Measurements from ENCODE around the gene MEGF9. TPM values are rescaled to one million over a fixed set of nuclear protein-coding genes. Genes with fewer than 3 reads are reported as not detected.
"Not testable (repeated sequence)": the region's sequence is repeated elsewhere in the genome, so short reads cannot be mapped to it uniquely, and the experiment has no call there.

The MEGF9 gene
- total RNA-seq, 3 donors from 2014 or later = 6.3 to 16.7 (median 9.3) TPM

GRCh38 chr9:120559546-120559945 is 154.7 kb downstream of the MEGF9 start:
- intact Hi-C loops (cut with DNase I, micrococcal nuclease) = no loop called here
- ATAC-seq (no peak), DNase-seq (no peak)
- Histone ChIP-seq H3K36me3 (ENCODE audit: low read depth) (no peaks in the 10 kb centered on the region), H3K4me3 (no peak overlapping the region), H3K9me3 (no peaks in the 10 kb centered on the region), H3K4me1 (ENCODE audit: low read depth) (no peaks in the 10 kb centered on the region)
- no peak for TF ChIP-seq CTCF (IDR thresholded peaks at IDR 0.05)

GRCh38 chr9:120558454-120558853 is 155.8 kb downstream of the MEGF9 start:
- Histone ChIP-seq H3K4me1 (ENCODE audit: low read depth) (no peaks in the 10 kb centered on the region), H3K4me3 (no peak overlapping the region), H3K9me3 (no peaks in the 10 kb centered on the region), H3K36me3 (ENCODE audit: low read depth) (no peaks in the 10 kb centered on the region)
- ATAC-seq = no peak
- no peak for TF ChIP-seq CTCF (IDR thresholded peaks at IDR 0.05)
- intact Hi-C loops (cut with DNase I, micrococcal nuclease) = no loop called here
- DNase-seq = no peak

DNA sequence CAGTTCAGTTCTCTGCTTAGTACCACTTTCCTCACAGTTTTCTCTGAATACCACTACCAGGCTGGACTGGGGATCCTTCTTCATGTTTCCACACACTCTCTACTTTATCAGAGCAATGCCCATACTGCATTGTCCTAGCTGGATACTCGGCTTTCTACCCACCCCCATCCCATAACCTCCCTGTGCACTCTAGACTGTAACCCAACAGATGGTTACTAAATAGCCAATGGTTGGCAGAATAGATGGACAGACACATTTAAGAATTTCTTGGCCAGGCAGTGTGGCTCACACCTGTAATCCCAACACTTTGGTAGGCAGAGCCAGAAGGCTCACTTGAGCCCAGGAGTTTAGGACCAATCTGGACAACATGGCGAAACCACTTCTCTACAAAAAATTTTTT is 157.1 kb downstream of the MEGF9 start:
- H3K4me1 ChIP-seq (ENCODE audit: low read depth) = no peaks in the 10 kb centered on the region
- no peaks in the 10 kb centered on the region for H3K9me3 ChIP-seq
- ATAC-seq (no peak), DNase-seq (no peak)
- no peaks in the 10 kb centered on the region for H3K36me3 ChIP-seq (ENCODE audit: low read depth)
- no peak for TF ChIP-seq CTCF (IDR thresholded peaks at IDR 0.05)
- intact Hi-C loops (cut with DNase I, micrococcal nuclease) = no loop called here
- H3K4me3 ChIP-seq = no peak overlapping the region

GRCh38 chr9:120556775-120557174 is 157.5 kb downstream of the MEGF9 start:
- DNase-seq (no peak), ATAC-seq (no peak)
- no peaks in the 10 kb centered on the region for H3K9me3 ChIP-seq
- intact Hi-C loops (cut with DNase I, micrococcal nuclease) = no loop called here
- no peaks in the 10 kb centered on the region for H3K4me1 ChIP-seq (ENCODE audit: low read depth)
- no peak overlapping the region for H3K4me3 ChIP-seq
- no peak for TF ChIP-seq CTCF (IDR thresholded peaks at IDR 0.05)
- H3K36me3 ChIP-seq (ENCODE audit: low read depth) = no peaks in the 10 kb centered on the region

DNA sequence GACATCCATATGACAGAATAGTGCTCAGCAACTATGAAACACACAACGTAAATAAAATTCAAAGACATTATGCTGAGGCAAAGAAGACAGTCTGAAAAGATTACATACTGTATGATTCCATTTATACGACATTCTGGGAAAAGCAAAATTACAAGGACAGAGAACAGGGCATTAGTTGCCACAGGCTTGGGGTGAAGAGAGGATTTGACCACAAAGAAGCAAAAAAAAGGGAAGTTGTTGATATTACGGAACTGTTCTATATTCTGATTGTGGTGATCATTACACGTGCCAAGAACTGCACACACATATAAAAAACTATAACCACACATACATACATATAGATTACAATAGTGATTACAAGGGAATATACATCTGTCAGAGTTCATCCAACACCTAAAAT is 158.4 kb downstream of the MEGF9 start:
- TF ChIP-seq CTCF (IDR thresholded peaks at IDR 0.05) = no peak
- ATAC-seq = no peak
- Histone ChIP-seq H3K9me3 (no peaks in the 10 kb centered on the region), H3K4me1 (ENCODE audit: low read depth) (no peaks in the 10 kb centered on the region), H3K36me3 (ENCODE audit: low read depth) (no peaks in the 10 kb centered on the region), H3K4me3 (no peak overlapping the region)
- DNase-seq = no peak
- intact Hi-C loops (cut with DNase I, micrococcal nuclease) = no loop called here

DNA sequence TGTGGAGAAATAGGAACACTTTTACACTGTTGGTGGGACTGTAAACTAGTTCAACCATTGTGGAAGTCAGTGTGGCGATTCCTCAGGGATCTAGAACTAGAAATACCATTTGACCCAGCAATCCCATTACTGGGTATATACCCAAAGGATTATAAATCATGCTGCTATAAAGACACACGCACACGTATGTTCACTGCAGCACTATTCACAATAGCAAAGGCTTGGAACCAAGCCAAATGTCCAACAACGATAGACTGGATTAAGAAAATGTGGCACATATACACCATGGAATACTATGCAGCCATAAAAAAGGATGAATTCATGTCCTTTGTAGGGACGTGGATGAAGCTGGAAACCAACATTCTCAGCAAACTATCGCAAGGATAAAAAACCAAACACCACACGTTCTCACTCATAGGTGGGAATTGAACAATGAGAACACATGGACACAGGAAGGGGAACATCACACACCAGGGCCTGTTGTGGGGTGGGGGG is 162.0 kb downstream of the MEGF9 start:
- intact Hi-C loops (cut with DNase I, micrococcal nuclease); DNase-seq; H3K9me3 ChIP-seq; ATAC-seq; H3K36me3 ChIP-seq (ENCODE audit: low read depth); H3K4me1 ChIP-seq (ENCODE audit: low read depth); H3K4me3 ChIP-seq: not testable (repeated sequence)

Other genes with a start within 250 kb of the MEGF9 start
- 10 to 100 TPM; 27.0 to 62.4 (median 35.1) TPM for gene CDK5RAP2, start 134.3 kb downstream of the MEGF9 start, total RNA-seq
- gene FBXW2, start 78.9 kb upstream of the MEGF9 start, total RNA-seq = 10 to 100 TPM; 62.1 to 67.5 (median 65.0) TPM
- gene PSMD5, start 128.5 kb upstream of the MEGF9 start, total RNA-seq = 10 to 100 TPM; 30.1 to 46.9 (median 32.3) TPM
- 10 to 100 TPM in 2 of 3 donors, 1 to 10 TPM in 1; 9.8 to 33.6 (median 26.6) TPM for gene PHF19, start 162.7 kb upstream of the MEGF9 start, total RNA-seq
- gene TRAF1, start 212.3 kb upstream of the MEGF9 start, total RNA-seq = 1 to 10 TPM; 2.9 to 5.5 (median 3.8) TPM